Measurements from ENCODE around the gene PROX2.

- no peak for TF ChIP-seq EZH2phosphoT487 (IDR thresholded peaks at IDR 0.05; ENCODE audit: insufficient read depth, low read depth)
- TF ChIP-seq EZH2 (IDR thresholded peaks at IDR 0.05; ENCODE audit: insufficient read depth, poor library complexity, severe bottlenecking): no peak
These were observed 46.7 kb downstream of the PROX2 start for GRCh38 chr14:74829251-74829650.

Measured in GM23248 (cell line).